Activated naive CD8-positive, alpha-beta T cell treated with anti-CD3 and anti-CD28 coated beads, Interleukin-2, amount 50 U/mL, for 16 hours (primary cell): ENCODE measurements around the gene CEP131.
"Not testable (repeated sequence)": the region's sequence is repeated elsewhere in the genome, so short reads cannot be mapped to it uniquely, and the experiment has no call there.

Experiments
- DNase-seq: peaks from one replicate; pipeline ENCODE4 v3.0.0-alpha.2; 2020; ENCODE audit warnings: low read depth, low spot score

The CEP131 gene

GRCh38 chr17:81151278-81151677, 71.5 kb downstream of the CEP131 start:
- no peak for DNase-seq

- DNase-seq = no peak
Measured at GRCh38 chr17:81150377-81151077, 72.2 kb downstream of the CEP131 start.

GRCh38 chr17:81148986-81149533, 73.7 kb downstream of the CEP131 start:
- DNase-seq = no peak

GRCh38 chr17:81148571-81148970, 74.2 kb downstream of the CEP131 start:
- no peak for DNase-seq

- no peak for DNase-seq
Measured at GRCh38 chr17:81147701-81148100, 75.1 kb downstream of the CEP131 start.

GRCh38 chr17:81146208-81146607, 76.6 kb downstream of the CEP131 start:
- not testable (repeated sequence) for DNase-seq

GRCh38 chr17:81144423-81144781, 78.4 kb downstream of the CEP131 start:
- no peak for DNase-seq

GRCh38 chr17:81143717-81144422, 78.9 kb downstream of the CEP131 start:
- DNase-seq = no peak

GRCh38 chr17:81143200-81143527, 79.6 kb downstream of the CEP131 start:
- no peak for DNase-seq

GRCh38 chr17:81142301-81143199, 80.2 kb downstream of the CEP131 start:
- no peak for DNase-seq

GRCh38 chr17:81140695-81141094, 82.1 kb downstream of the CEP131 start:
- no peak for DNase-seq

- DNase-seq = no peak
Measured at GRCh38 chr17:81140018-81140417, 82.7 kb downstream of the CEP131 start.
